Thoracic aorta (tissue), 2 donors: ENCODE data around the gene ATL2. TPM values are rescaled to one million over a fixed set of nuclear protein-coding genes. Genes with fewer than 3 reads are reported as not detected.

ENCODE experiments used
- ATAC-seq: fragments of 150-250 bp; one replicate; pipeline ENCODE4 v1.8.0; 2017; ENCODE audit warnings: low read depth; ENCODE audit not compliant: insufficient number of reproducible peaks, low FRiP score
- DNase-seq: peaks from one replicate; pipeline ENCODE4 v3.0.0-alpha.2; 2020; ENCODE audit warnings: low spot score
- H3K27ac ChIP-seq, 2 donors: fragments of 200-600 bp; sonication (generic); 1 replicate in 1 of 2; 2 replicates in 1 of 2; pipeline ENCODE4 v1.5.1; 2016; ENCODE audit warnings: mild to moderate bottlenecking in 2 of 2, moderate library complexity in 2 of 2
- H3K27me3 ChIP-seq: fragments of 200-600 bp; sonication (generic); replicated peaks from 2 replicates; pipeline ENCODE4 v1.6.0; 2016; ENCODE audit warnings: mild to moderate bottlenecking; ENCODE audit not compliant: insufficient read depth
- H3K36me3 ChIP-seq: fragments of 200-600 bp; sonication (generic); one replicate; pipeline ENCODE4 v1.5.1; 2016
- H3K4me1 ChIP-seq, 2 donors: fragments of 200-600 bp; sonication (generic); 1 replicate in 1 of 2; 2 replicates in 1 of 2; pipeline versions ENCODE4 v1.5.1 to v1.6.0; 2016; ENCODE audit warnings: low read depth in 2 of 2, mild to moderate bottlenecking in 1 of 2; ENCODE audit not compliant: control insufficient read depth in 1 of 2
- H3K4me3 ChIP-seq: fragments of 200-600 bp; sonication (generic); 2 replicates; pipeline ENCODE4 v1.5.1; 2016; ENCODE audit warnings: mild to moderate bottlenecking
- H3K9me3 ChIP-seq: fragments of 200-600 bp; sonication (generic); 2 replicates; pipeline ENCODE4 v1.5.1; 2016
- total RNA-seq, 2 donors: library from RNA; depleted of rRNA; stranded (reverse); fragments of >200 nt; gene quantifications; one replicate each; pipeline versions ENCODE4 v1.1.0 to v1.2.3, GENCODE V29; 2016
- TF ChIP-seq, protein P1 (sequence below): fragments of 200-600 bp; sonication (generic); IDR thresholded peaks from one replicate; pipeline ENCODE4 v1.5.1; 2019; ENCODE audit warnings: antibody characterized with exemption

ATL2 gene
- 10 to 100 TPM; 22.7 to 71.0 TPM for total RNA-seq

DNA sequence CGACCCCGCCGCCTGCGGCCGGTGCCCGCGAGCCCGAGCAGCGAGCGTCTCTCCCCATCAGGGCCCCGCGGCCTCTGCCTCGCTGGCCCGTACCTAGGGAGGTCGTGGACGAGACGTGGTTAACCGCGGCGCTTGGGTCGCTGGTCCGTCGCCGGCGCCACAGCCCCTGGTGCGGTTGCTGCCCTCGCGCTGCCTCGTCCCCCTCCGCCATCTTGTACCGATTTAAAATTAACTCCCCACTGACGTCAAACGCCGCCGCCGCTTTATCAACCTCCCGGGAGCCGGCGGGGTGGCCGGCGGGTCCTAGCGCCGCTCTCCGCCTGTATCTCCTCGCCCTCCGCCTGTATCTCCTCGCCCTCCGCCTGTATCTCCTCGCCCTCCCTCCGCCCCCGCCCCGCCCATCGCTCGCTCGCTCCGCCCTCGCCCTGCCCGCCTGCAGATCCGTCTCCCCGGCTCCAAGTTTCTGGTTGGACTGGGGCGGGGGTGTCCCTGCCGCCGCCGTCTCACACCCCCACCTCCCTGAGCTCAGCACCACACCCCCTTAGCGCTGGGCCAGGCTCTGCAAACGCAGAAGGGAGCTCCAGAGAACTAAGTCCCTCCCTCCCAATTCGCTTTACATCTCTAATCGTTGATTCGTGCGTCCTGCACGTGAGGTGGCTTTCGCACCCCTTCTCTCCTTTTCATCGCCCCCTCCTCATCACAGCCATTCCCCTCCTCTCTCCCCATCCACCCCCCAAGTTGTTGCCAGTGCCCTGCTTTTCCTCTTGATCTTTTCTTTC, at the start of gene ATL2:
TSS of gene ATL2 (minus strand) at position 224 of the 779 bp plus-strand sequence. CDS start at position 211, 13 bp downstream.
- peak within 1 kb of the TSS; percentile 87 for H3K4me3 ChIP-seq
- H3K27me3 ChIP-seq = no peaks in the 10 kb centered on the region
- peak; percentile 84 for ATAC-seq
- peak within 1 kb of the TSS; percentile 91 to 94 for H3K27ac ChIP-seq
- peak; percentile 88 for DNase-seq
- TF ChIP-seq, protein P1, sequence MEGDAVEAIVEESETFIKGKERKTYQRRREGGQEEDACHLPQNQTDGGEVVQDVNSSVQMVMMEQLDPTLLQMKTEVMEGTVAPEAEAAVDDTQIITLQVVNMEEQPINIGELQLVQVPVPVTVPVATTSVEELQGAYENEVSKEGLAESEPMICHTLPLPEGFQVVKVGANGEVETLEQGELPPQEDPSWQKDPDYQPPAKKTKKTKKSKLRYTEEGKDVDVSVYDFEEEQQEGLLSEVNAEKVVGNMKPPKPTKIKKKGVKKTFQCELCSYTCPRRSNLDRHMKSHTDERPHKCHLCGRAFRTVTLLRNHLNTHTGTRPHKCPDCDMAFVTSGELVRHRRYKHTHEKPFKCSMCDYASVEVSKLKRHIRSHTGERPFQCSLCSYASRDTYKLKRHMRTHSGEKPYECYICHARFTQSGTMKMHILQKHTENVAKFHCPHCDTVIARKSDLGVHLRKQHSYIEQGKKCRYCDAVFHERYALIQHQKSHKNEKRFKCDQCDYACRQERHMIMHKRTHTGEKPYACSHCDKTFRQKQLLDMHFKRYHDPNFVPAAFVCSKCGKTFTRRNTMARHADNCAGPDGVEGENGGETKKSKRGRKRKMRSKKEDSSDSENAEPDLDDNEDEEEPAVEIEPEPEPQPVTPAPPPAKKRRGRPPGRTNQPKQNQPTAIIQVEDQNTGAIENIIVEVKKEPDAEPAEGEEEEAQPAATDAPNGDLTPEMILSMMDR = no peak
- H3K4me1 ChIP-seq = peaks cover 15 to 37% of the 10 kb centered on the region in 2 donors
- no peaks in the 10 kb centered on the region for H3K9me3 ChIP-seq
- no peaks in the 10 kb centered on the region for H3K36me3 ChIP-seq

DNA sequence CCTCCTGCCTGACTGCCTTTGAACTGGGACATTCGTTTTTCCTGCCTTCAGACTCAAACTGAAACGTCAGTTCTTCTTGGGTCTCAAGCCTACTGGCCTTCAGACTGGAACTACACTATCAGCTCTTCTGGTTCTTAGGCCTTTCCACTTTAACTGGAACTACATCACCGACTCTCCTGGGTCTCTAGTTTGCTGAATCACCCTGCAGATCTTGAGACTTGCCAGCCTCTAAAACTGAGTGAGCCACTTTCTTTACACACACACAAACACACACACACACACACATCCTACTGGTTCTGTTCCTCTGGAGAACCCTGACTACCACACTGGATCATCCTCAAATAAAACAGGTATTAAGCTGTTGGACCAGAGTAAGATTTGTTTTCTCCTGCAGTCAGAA, 46.7 kb upstream of the ATL2 start:
- no peaks in the 10 kb centered on the region for H3K36me3 ChIP-seq
- H3K4me3 ChIP-seq = no peak overlapping the region

GRCh38 chr2:38421274-38422056, 44.4 kb upstream of the ATL2 start:
- peaks cover 6 to 15% of the 10 kb centered on the region in 2 donors for H3K4me1 ChIP-seq
- DNase-seq (no peak), ATAC-seq (no peak)
- no peak overlapping the region for H3K27ac ChIP-seq
- no peaks in the 10 kb centered on the region for H3K9me3 ChIP-seq
- no peaks in the 10 kb centered on the region for H3K36me3 ChIP-seq
- H3K4me3 ChIP-seq = no peak overlapping the region
- no peaks in the 10 kb centered on the region for H3K27me3 ChIP-seq
- TF ChIP-seq, protein P1 = no peak

More for the DNA sequence above, 46.7 kb upstream of the ATL2 start:
- H3K27me3 ChIP-seq = no peaks in the 10 kb centered on the region
- TF ChIP-seq, protein P1 = no peak
- peaks cover 2 to 13% of the 10 kb centered on the region in 2 donors for H3K4me1 ChIP-seq
- no peak overlapping the region for H3K27ac ChIP-seq
- ATAC-seq = no peak
- no peaks in the 10 kb centered on the region for H3K9me3 ChIP-seq
- DNase-seq = no peak

GRCh38 chr2:38419499-38419898, 42.4 kb upstream of the ATL2 start:
- H3K27ac ChIP-seq = no peak overlapping the region
- H3K27me3 ChIP-seq = no peaks in the 10 kb centered on the region
- H3K4me3 ChIP-seq = no peak overlapping the region
- no peak for DNase-seq
- no peaks in the 10 kb centered on the region for H3K9me3 ChIP-seq
- H3K4me1 ChIP-seq = peaks cover 6 to 15% of the 10 kb centered on the region in 2 donors
- TF ChIP-seq, protein P1 = no peak
- no peaks in the 10 kb centered on the region for H3K36me3 ChIP-seq
- ATAC-seq = no peak

DNA sequence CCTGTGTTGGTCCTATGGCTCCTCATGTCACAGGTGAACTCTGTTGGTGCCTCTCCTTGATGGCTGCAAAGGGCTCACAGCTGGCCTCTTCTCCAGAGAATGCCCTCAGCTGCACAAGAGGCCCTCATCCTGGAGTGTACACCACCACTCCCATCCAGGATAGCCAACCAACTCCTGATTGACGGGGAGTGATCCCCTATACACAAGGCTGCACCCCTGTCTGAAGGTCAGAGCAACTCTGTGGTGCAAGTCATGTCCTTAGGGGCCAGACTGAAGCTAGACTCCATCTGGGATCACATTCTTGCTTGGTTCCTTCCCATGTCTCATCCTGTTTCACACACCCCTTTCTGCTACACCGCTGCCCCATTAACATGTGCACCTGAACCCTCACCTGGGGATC, 41.7 kb upstream of the ATL2 start:
- Histone ChIP-seq H3K27me3 (no peaks in the 10 kb centered on the region), H3K4me3 (no peak overlapping the region), H3K9me3 (no peaks in the 10 kb centered on the region), H3K4me1 (peaks cover 6 to 15% of the 10 kb centered on the region in 2 donors), H3K27ac (no peak overlapping the region), H3K36me3 (no peaks in the 10 kb centered on the region)
- DNase-seq (no peak), ATAC-seq (no peak)
- TF ChIP-seq, protein P1 = no peak
